A172 (cell line): ENCODE data around the gene LRRC17. TPM values are rescaled to one million over a fixed set of nuclear protein-coding genes. Genes with fewer than 3 reads are reported as not detected.
"Not testable (repeated sequence)": the region's sequence is repeated elsewhere in the genome, so short reads cannot be mapped to it uniquely, and the experiment has no call there.

Experiments used
- DNase-seq: peaks from one replicate; pipeline ENCODE4 v3.0.0-alpha.2; 2015; ENCODE audit warnings: low spot score
- total RNA-seq: library from RNA; depleted of rRNA; stranded (reverse); fragments of >200 nt; shearing (Covaris generic); gene quantifications from 2 replicates; pipeline ENCODE4 v1.2.3, GENCODE V29; 2014

LRRC17 gene
- total RNA-seq, 1 experiment from 2014 or later: 843 TPM

GRCh38 chr7:102942181-102942866, 29.5 kb downstream of the LRRC17 start:
- DNase-seq: no peak

GRCh38 chr7:102942868-102943267, 30.1 kb downstream of the LRRC17 start:
- DNase-seq: no peak

- DNase-seq: no peak
Observed at GRCh38 chr7:102943423-102944169, 30.8 kb downstream of the LRRC17 start.

- DNase-seq: no peak
Observed at GRCh38 chr7:102944241-102944640, 31.4 kb downstream of the LRRC17 start.

GRCh38 chr7:102951839-102952238, 39.0 kb downstream of the LRRC17 start:
- no peak for DNase-seq

GRCh38 chr7:102953406-102953805, 40.6 kb downstream of the LRRC17 start:
- DNase-seq: no peak

- DNase-seq: not testable (repeated sequence)
Observed at GRCh38 chr7:102954359-102954758, 41.6 kb downstream of the LRRC17 start.

- DNase-seq: not testable (repeated sequence)
Observed at GRCh38 chr7:102958004-102958403, 45.2 kb downstream of the LRRC17 start.

- DNase-seq: not testable (repeated sequence)
Observed at GRCh38 chr7:102961993-102962392, 49.2 kb downstream of the LRRC17 start.

- no peak for DNase-seq
Observed at GRCh38 chr7:102966465-102966864, 53.7 kb downstream of the LRRC17 start.

GRCh38 chr7:102967798-102968197, 55.0 kb downstream of the LRRC17 start:
- no peak for DNase-seq

GRCh38 chr7:102973096-102973802, 60.4 kb downstream of the LRRC17 start:
- peak; percentile 57 for DNase-seq

GRCh38 chr7:102974366-102975236, 61.8 kb downstream of the LRRC17 start:
- DNase-seq: no peak

- no peak for DNase-seq
Observed at GRCh38 chr7:102975854-102976253, 63.1 kb downstream of the LRRC17 start.

GRCh38 chr7:102976493-102976892, 63.7 kb downstream of the LRRC17 start:
- DNase-seq: no peak

GRCh38 chr7:102977586-102977985, 64.8 kb downstream of the LRRC17 start:
- not testable (repeated sequence) for DNase-seq

- DNase-seq: peak; percentile 91
Observed at GRCh38 chr7:102978284-102978683, 65.5 kb downstream of the LRRC17 start.

GRCh38 chr7:102979670-102980069, 66.9 kb downstream of the LRRC17 start:
- no peak for DNase-seq

GRCh38 chr7:102981451-102981850, 68.7 kb downstream of the LRRC17 start:
- no peak for DNase-seq

GRCh38 chr7:102982235-102982634, 69.4 kb downstream of the LRRC17 start:
- DNase-seq: no peak

GRCh38 chr7:102983602-102984001, 70.8 kb downstream of the LRRC17 start:
- DNase-seq: no peak
